GM08714 (cell line): Measurements from ENCODE around the gene ALOXE3.

ENCODE experiments used
- H3K4me3 ChIP-seq: fragments of 200-500 bp; sonication (Bioruptor generic); 2 replicates; pipeline ENCODE4 v1.5.1; 2014; ENCODE audit warnings: mild to moderate bottlenecking, low read length, inconsistent platforms
- ZNF274 ChIP-seq: IDR thresholded peaks from 2 replicates; pipeline ENCODE4 v1.6.1; 2012; ENCODE audit warnings: mild to moderate bottlenecking, low read depth, low read length

The ALOXE3 gene

DNA sequence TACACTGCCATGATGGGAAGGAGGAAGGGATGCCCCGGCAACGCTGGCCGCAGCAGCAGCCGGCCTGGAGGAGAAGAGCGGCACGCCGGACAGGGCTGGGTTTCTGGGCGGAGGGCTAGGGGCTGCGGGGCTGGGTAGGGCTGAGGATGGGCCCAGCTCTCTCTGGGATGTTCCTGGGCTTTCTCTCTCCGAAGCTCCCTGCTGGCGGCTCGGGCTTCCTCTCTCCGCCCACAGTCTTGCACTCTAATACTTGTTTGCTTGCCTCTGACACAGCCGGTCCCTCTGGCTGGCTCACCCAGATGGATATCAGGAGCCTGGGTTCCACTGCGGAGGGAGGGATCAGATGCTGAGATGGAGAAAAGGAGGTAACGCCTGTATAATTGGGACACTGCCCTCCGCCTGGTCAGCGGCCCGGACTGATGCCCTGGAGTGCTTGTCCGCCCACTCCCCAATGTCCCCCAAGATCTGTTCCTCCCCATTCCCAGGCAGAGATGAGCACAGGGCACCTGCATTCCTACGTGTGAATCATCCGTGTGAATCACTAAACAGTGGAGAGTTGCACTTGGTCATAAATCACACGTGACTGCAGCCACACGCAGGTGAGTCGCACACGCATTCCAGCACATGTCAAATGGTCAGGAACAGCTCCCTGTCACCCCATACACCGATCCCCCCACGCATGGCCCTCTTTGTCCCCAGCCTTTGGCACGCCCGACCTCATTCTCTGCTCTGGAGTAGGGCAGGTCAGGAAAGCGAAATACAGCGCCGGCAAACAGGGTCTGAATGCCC lies at the start of gene ALOXE3:
Gene ALOXE3, minus strand, starts transcription at position 535 of the 789 bp plus-strand sequence. Its CDS starts 524 bp downstream, at position 11.
- peak within 1 kb of the TSS; percentile 71 for H3K4me3 ChIP-seq
- no peak for TF ChIP-seq ZNF274

DNA sequence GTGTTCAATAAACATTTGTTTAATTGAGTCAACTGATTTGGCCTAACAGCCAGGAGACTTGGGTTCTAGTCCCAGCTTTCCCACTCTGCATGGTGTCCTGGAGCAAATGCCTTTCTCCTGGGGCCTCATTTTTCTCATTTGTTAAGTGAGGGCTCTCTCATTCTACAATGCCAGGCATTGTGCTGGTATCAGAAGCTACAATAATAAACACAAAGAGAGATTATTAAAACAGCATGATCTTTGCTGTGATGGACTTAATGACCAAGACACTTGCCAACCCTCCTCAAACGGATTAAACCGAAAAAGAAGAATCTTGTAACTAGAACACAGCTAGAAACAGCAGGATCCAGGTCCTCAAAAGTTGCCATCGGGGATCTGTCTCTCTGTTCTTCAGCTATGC lies 49.2 kb upstream of the ALOXE3 start:
- H3K4me3 ChIP-seq: no peak overlapping the region
- no peak for TF ChIP-seq ZNF274

DNA sequence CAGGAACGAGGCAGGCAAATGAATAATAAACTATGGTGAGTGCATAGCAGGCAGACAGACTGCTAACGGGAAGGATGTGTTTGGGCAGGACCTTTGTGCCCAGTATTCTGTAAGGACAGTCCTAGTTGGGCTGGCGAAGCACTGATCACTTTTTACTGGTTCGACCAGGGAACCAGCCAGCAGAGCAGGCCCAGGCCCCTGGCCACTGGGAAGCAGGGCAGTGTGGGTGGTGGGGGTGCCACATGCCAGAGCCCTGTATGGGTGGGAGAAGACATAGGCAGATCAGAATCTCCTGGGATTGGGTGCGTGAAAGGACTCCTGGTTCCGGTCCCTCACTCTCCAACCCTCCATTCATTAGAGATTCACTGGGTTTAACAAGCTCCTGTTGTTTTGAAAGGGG lies 48.4 kb upstream of the ALOXE3 start:
- TF ChIP-seq ZNF274: no peak
- no peak overlapping the region for H3K4me3 ChIP-seq

DNA sequence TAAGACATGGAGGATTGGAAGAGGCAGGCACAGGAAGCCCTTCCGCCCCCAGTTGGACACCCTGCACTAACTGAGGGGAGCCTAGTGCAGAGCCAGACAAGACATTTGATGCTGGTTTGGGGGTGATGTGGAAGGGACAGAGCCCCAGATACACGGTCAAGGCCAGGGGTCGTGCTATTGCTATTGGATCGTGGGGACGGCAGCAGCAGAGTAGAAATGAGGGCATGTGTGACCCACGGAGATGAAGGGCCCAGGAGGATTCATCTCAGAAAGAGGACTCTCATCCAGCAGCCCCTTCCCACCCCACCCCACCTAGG lies 46.5 kb upstream of the ALOXE3 start:
- TF ChIP-seq ZNF274: no peak
- no peak overlapping the region for H3K4me3 ChIP-seq

DNA sequence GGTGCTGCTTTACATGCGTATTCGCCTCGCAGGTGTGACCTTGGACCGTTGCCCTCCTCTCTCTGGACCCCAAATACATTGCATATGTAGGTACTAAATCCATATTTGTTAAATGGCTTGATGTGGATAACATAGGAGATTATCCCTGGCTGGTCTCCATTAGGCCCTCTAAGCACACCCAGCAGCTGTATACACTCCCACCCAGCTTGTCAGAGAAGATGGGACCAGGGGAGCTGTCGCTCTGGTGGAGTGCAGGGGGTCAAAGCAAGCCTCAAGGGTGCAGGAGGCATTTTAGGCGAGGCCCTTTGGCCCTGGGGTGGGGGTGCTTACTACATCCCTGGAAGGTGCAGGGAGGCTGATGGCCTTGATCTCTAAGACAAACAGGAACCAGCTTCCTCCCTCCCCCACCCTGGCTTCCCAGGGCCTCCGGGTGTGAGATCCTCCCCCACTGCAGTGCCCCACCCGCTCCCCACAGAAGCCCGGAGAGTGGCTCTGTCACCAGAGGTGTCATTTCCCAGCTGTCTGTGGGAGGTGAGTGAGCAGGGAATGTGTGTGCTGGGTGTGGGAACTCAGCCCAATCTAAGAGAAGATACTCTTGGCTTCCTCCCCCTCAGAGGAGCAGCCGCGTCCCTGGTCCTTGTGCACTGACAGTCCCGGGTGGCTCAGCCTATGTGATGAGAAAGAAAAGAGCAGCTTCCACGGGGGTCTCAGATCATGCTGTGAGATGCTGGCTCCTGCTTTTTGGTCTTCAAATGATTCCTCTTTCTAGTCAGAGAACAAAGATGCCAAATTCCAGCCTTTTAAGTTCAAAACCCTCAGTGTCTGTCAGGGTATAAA lies 45.9 kb upstream of the ALOXE3 start:
- TF ChIP-seq ZNF274: no peak
- no peak overlapping the region for H3K4me3 ChIP-seq

DNA sequence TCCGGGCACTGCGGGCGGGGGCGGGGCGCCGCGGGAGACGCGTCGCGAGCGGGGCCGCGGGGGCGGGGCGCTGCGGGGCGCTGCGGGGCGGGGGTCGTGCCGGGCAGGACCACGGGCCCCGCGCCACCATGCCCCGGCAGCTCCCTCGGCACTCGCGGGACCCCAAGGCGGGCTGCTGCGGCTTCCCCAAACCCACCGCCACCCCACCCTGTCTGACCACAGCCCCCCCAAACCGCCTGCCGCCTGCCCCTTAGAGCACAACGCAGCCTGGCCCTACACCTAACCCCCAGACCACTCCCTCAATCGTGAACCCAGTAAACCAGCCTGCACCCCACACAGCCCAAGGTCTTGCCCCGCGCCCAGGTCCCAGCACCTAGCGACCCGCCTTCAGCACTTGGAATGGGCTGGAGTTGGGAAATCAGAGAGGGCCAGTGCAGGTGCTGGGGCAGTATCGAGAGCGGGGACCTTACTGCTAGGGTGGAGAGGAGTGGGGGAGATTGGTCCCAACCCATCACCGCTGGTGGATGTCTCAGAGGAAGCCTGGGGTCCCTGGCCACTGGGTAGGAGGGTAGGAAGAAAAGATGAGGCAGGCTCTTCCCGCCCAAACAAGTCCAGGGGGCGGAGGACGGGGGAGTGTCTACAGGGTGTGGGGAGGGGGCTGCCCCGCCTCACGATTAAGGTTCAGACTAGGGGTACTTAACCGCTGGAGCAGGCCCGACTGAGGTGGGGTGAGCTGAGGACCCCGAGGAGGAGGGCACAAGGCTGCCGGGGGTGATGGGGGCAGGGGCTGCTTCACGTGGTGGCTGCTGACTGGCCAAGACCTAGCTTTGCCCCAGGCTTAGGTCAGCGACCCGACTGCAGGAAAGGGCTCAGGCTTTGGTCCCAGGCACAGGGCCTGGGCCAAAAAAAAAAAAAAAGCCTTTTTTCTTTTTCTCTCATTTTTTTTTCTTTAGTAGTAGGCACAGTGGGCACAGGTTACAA lies 45.0 kb upstream of the ALOXE3 start:
- TF ChIP-seq ZNF274: no peak
- H3K4me3 ChIP-seq: peak overlapping the region; percentile 95; the same call in 1 of the 2 replicates

DNA sequence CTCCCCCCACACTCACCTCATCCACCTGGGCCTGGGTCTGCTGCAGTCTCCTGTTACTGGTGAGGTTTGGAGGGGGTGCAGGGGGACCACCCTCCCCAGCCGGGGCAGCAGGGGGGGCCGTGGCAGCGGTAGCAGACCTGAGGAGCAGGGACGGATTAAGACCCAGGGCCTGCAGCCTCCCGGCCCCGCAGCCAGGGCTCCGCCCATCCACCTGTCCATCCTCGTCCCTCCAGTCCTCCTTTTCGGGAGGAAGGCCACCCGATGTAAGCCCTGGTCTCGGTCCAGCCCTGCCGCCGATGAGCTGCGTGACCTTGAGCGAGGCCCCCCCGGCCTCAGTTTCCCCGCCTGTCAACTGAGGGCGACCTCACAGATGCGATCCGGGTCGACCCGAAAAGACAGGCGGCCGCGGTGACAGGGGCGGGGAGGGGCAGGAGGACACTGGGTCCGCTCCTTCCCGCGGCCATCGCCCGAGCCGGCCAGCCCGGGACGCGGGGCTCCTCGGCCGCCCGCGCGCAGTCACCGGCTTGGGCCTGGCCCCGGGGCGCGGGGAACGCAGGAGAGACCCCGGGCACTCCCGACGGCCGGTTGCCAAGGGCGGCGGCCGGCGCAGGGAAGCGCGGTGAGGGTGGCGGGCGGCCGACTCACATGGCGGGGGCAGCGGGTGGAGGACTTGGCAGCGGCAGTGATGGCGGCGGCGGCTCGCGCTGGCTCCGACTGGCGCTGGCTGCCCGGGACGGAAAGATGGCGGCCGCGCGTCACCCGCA lies 44.1 kb upstream of the ALOXE3 start, which contains the start of gene VAMP2:
Gene VAMP2, minus strand, starts transcription at position 716 of the 764 bp plus-strand sequence. Its CDS starts 69 bp downstream, at position 647.
- H3K4me3 ChIP-seq: peak within 1 kb of the TSS; percentile 95
- no peak for TF ChIP-seq ZNF274

DNA sequence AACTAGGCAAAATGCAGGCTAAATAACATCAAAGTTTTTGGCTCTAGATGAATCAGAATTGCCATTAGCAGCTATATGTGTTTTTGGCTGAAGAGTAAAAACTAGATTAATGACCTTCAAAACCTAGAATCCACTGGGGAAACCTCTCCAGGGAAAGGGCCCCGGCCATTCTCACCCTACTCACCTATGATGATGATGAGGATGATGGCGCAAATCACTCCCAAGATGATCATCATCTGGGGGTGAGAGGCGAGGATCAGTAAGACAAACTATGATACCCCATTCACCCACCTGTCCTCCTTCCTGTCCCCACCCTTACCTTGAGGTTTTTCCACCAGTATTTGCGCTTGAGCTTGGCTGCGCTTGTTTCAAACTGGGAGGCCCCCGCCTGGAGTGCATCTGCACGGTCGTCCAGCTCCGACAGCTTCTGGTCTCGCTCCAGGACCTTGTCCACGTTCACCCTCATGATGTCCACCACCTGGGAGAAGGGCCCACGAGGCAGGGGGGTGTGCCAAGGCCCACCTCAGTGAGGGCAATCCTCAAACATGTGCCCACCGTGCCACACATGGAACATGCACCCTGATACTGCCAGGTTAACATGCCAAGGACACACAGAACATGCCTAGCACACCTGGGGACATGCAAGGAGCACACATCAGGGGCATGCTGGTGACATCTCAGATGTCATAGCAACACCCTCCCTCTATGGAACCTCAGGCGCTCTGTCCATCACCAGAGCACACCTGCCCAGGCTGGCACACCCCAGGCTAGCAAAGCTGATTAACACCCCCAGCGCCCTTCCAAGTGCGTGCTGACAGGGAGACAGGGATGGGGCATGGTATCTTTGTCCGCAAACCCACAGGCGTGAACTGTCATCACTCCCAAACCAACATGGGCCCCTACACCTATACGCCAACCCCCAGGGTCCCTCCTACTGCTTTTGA lies 43.2 kb upstream of the ALOXE3 start:
- TF ChIP-seq ZNF274: no peak

DNA sequence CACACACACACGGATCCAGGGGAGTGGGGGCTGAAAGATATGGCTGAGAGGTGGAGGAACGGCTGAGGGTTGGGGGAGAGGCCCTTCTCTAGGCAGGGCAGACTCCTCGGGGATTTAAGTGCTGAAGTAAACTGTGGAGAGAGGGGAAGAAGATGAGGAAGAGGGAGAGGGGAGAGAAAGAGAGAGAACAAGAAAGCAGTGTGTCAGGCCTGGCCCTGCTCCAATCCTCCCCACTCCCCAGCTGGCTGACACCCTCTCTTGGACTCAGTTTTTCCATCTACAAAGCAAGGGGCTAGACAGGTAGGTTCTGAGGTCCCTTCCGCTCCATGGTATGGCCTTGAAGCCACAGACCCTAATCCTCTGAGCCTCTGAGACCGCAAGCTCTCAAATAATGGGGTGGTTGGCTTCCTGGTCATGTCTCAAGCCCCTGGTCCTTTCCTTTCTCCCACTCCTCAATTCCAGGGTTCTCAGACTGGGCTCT lies 42.5 kb upstream of the ALOXE3 start:
- no peak overlapping the region for H3K4me3 ChIP-seq
- TF ChIP-seq ZNF274: no peak

More for the DNA sequence above, 43.2 kb upstream of the ALOXE3 start:
- peak overlapping the region; percentile 95 for H3K4me3 ChIP-seq

DNA sequence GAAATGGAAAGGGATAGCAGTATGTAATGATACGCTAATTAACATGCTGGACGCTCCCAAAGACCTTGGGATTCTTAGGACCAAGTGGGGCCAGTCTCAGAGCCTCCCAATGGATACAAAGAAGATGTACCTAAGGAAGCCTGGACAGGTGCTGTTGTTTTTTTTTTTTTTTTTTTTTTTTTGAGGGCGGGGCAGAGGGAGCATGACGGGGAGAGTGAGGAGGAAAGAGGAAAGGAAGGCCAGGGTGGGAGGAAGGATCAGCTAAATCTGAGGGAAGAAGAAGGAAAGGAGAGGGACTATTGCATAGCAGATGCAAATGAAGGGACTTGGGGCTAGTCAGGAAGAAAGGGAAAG lies 41.9 kb upstream of the ALOXE3 start:
- no peak for TF ChIP-seq ZNF274
- no peak overlapping the region for H3K4me3 ChIP-seq

DNA sequence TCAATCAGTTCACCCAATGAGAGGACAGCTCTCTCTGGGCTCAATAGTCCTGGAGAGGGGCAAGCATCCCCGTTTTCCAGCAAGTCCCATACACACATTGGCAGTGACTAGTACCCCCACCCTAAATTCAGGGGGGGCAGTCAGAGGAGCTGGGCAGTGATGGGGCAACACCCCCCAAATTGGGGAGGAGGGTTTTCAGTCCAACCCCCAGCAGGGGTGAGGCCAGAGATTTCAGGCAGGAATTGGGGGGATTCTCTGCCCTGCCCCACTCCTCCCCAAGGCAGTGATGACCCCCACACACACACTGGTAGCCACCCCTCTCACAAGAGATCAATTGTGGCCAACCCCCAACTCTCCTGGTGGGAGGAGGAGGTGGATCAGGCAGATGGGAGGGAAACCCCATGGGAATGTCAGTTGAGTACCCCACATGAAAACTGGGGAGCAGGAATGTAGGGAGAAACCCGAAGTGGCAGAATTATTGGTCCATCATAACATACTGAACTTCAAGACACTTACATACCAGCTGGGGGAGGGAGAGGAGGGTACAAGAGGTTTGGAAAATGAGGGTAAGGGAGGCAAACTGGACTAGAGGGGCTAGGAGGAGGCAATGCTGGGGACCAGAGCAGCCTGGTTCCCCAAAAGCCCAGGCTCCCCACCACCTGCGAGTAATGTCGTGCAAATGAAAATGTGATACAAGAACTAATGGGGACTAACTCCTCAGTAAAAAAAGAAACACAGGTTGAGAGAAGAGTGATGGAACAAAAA lies 41.3 kb upstream of the ALOXE3 start:
- H3K4me3 ChIP-seq: no peak overlapping the region
- TF ChIP-seq ZNF274: no peak
